Skeletal muscle satellite cell (primary cell): ENCODE measurements around the gene MPIG6B.

Experiments used
- H3K27me3 ChIP-seq: 2 replicates; pipeline ENCODE4 v1.7.0; 2013; ENCODE audit warnings: low read length; ENCODE audit not compliant: control insufficient read depth, insufficient read depth
- H3K36me3 ChIP-seq: 2 replicates; pipeline ENCODE4 v1.7.0; 2013; ENCODE audit warnings: mild to moderate bottlenecking, control low read depth, low read length; ENCODE audit not compliant: insufficient read depth
- H3K4me1 ChIP-seq: 2 replicates; pipeline ENCODE4 v1.7.0; 2013; ENCODE audit warnings: low read length; ENCODE audit not compliant: control insufficient read depth, insufficient read depth
- H3K4me2 ChIP-seq: 2 replicates; pipeline ENCODE4 v1.7.0; 2013; ENCODE audit warnings: mild to moderate bottlenecking, low read length
- H3K4me3 ChIP-seq: 2 replicates; pipeline ENCODE4 v1.7.0; 2013; ENCODE audit warnings: low read length
- H3K9ac ChIP-seq: 2 replicates; pipeline ENCODE4 v1.7.0; 2013; ENCODE audit warnings: mild to moderate bottlenecking, low read depth, low read length, moderate library complexity
- H3K9me3 ChIP-seq: replicated peaks from 2 replicates; pipeline ENCODE4 v1.7.0; 2013; ENCODE audit warnings: mild to moderate bottlenecking, control low read depth, low read length

The MPIG6B gene

GRCh38 chr6:31713991-31714684 is 9.0 kb upstream of the MPIG6B start:
- Histone ChIP-seq H3K9me3 (no peaks in the 10 kb centered on the region), H3K4me2 (no peak overlapping the region), H3K4me3 (no peak overlapping the region), H3K4me1 (no peaks in the 10 kb centered on the region), H3K9ac (no peak overlapping the region), H3K27me3 (peaks cover 4% of the 10 kb centered on the region), H3K36me3 (no peaks in the 10 kb centered on the region)

GRCh38 chr6:31715022-31715958 is 7.9 kb upstream of the MPIG6B start, which contains the start of gene LY6G6D:
Gene LY6G6D (plus strand): TSS chr6:31715348. CDS start chr6:31715356, 8 bp downstream.
- Histone ChIP-seq H3K4me2 (no peak within 1 kb of the TSS), H3K4me3 (no peak within 1 kb of the TSS), H3K4me1 (no peaks in the 10 kb centered on the region), H3K9me3 (no peaks in the 10 kb centered on the region), H3K9ac (no peak within 1 kb of the TSS), H3K27me3 (peaks cover 4% of the 10 kb centered on the region), H3K36me3 (no peaks in the 10 kb centered on the region)

- Histone ChIP-seq H3K9ac (no peak overlapping the region), H3K4me3 (no peak overlapping the region)
Measured at GRCh38 chr6:31717499-31718222, 5.5 kb upstream of the MPIG6B start.

GRCh38 chr6:31718265-31718664 is 4.9 kb upstream of the MPIG6B start:
- Histone ChIP-seq H3K4me1 (no peaks in the 10 kb centered on the region), H3K4me3 (no peak overlapping the region), H3K9ac (no peak overlapping the region), H3K27me3 (peaks cover 1% of the 10 kb centered on the region), H3K9me3 (no peaks in the 10 kb centered on the region), H3K36me3 (no peaks in the 10 kb centered on the region), H3K4me2 (no peak overlapping the region)

More at GRCh38 chr6:31717499-31718222, 5.5 kb upstream of the MPIG6B start:
- peaks cover 4% of the 10 kb centered on the region for H3K27me3 ChIP-seq
- no peaks in the 10 kb centered on the region for H3K4me1 ChIP-seq
- H3K36me3 ChIP-seq: no peaks in the 10 kb centered on the region
- H3K9me3 ChIP-seq: no peaks in the 10 kb centered on the region
- H3K4me2 ChIP-seq: no peak overlapping the region

DNA sequence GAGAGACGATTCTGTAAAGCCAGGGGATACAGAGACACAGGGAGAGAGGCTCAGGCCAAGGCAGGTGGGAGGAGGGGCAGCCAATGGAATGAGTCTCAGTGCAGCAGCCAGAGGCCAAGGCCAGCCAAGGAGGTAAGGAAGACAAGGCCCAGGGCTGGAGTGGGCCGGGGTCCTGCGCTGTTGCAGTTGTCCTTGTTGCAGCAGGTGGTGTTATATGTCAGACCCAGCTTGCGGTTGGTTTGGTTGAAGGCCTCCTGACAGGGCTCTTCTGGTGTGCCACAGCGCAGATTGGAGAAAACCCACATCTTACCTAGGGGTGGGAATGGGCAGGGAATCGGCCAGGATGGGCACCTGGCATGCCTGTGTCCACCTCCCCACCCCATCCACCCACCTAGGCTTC is 4.2 kb upstream of the MPIG6B start:
- Histone ChIP-seq H3K4me1 (no peaks in the 10 kb centered on the region), H3K9ac (no peak overlapping the region), H3K4me2 (no peak overlapping the region), H3K27me3 (no peaks in the 10 kb centered on the region), H3K4me3 (no peak overlapping the region), H3K9me3 (no peaks in the 10 kb centered on the region), H3K36me3 (no peaks in the 10 kb centered on the region)

GRCh38 chr6:31720196-31720770 is 2.9 kb upstream of the MPIG6B start:
- Histone ChIP-seq H3K9me3 (no peaks in the 10 kb centered on the region), H3K27me3 (no peaks in the 10 kb centered on the region), H3K4me1 (no peaks in the 10 kb centered on the region), H3K36me3 (no peaks in the 10 kb centered on the region), H3K4me2 (no peak overlapping the region), H3K9ac (no peak overlapping the region), H3K4me3 (no peak overlapping the region)

GRCh38 chr6:31721351-31722020 is 1.7 kb upstream of the MPIG6B start, which contains the start of gene LY6G6C:
Gene LY6G6C (minus strand): TSS chr6:31721746. CDS start chr6:31721679, 67 bp downstream.
- Histone ChIP-seq H3K27me3 (no peaks in the 10 kb centered on the region), H3K4me1 (no peaks in the 10 kb centered on the region), H3K9ac (no peak within 1 kb of the TSS), H3K36me3 (peaks cover 10% of the 10 kb centered on the region), H3K4me3 (no peak within 1 kb of the TSS), H3K4me2 (no peak within 1 kb of the TSS), H3K9me3 (no peaks in the 10 kb centered on the region)

DNA sequence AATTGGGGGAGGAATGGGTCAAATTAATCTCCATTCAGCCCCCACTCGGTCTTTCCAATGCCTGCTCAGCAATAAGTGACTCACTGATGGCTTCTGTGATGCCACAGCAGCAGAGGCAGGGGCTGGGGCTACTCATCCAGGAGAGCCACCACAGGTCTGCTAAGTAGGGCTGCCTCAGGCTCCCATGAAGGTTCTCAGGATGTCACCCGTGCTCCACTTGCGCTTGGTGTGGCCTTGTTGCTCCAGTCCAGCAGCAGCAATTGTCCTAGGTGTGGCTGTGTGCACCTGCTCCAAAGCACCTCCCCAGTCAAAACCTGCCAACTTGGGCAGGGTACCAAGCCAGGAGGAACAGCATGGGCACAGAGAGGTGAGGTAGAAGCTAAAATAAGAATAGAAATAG is 1.0 kb upstream of the MPIG6B start:
- Histone ChIP-seq H3K4me1 (no peaks in the 10 kb centered on the region), H3K36me3 (peaks cover 16% of the 10 kb centered on the region), H3K4me2 (no peak overlapping the region), H3K27me3 (no peaks in the 10 kb centered on the region), H3K4me3 (no peak overlapping the region), H3K9ac (no peak overlapping the region), H3K9me3 (no peaks in the 10 kb centered on the region)

- no peak overlapping the region for H3K9ac ChIP-seq
Measured at GRCh38 chr6:31723980-31724691, 963 bp downstream of the MPIG6B start.

More at GRCh38 chr6:31723980-31724691, 963 bp downstream of the MPIG6B start:
- Histone ChIP-seq H3K4me3 (no peak overlapping the region), H3K27me3 (no peaks in the 10 kb centered on the region), H3K36me3 (peaks cover 25% of the 10 kb centered on the region), H3K4me1 (peaks cover 7% of the 10 kb centered on the region), H3K9me3 (no peaks in the 10 kb centered on the region), H3K4me2 (no peak overlapping the region)
